ENCODE results near the gene EFHD2.
"Not testable (repeated sequence)": the region's sequence is repeated elsewhere in the genome, so short reads cannot be mapped to it uniquely, and the experiment has no call there.

DNA sequence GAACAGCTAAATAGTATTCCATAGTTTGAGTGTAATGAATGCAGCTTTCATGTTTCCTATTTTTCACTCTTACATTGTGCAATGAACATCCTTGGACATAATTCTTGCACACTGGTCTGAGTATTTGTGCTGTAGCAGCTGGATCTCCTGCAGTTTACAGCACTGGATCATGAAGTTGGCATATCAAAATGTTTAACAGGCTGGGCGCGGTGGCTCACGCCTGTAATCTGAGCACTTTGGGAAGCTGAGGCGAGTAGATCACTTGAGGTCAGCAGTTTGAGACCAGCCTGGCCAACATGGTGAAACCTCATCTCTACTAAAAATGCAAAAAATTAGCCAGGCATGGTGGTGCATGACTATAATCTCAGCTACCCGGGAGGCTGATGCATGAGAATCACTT lies 61.4 kb downstream of the EFHD2 start:
- TF ChIP-seq, protein P1, sequence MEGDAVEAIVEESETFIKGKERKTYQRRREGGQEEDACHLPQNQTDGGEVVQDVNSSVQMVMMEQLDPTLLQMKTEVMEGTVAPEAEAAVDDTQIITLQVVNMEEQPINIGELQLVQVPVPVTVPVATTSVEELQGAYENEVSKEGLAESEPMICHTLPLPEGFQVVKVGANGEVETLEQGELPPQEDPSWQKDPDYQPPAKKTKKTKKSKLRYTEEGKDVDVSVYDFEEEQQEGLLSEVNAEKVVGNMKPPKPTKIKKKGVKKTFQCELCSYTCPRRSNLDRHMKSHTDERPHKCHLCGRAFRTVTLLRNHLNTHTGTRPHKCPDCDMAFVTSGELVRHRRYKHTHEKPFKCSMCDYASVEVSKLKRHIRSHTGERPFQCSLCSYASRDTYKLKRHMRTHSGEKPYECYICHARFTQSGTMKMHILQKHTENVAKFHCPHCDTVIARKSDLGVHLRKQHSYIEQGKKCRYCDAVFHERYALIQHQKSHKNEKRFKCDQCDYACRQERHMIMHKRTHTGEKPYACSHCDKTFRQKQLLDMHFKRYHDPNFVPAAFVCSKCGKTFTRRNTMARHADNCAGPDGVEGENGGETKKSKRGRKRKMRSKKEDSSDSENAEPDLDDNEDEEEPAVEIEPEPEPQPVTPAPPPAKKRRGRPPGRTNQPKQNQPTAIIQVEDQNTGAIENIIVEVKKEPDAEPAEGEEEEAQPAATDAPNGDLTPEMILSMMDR (IDR thresholded peaks at IDR 0.05) = not testable (repeated sequence)
- not testable (repeated sequence) for TF ChIP-seq POLR2AphosphoS5 (IDR thresholded peaks at IDR 0.05; ENCODE audit: low read depth, low read length); SIN3A (IDR thresholded peaks at IDR 0.05; ENCODE audit: borderline replicate concordance, insufficient read depth, low read depth, low read length); TCF7L2 (IDR thresholded peaks at IDR 0.05; ENCODE audit: low read depth, low read length)
- TF ChIP-seq, protein P2, sequence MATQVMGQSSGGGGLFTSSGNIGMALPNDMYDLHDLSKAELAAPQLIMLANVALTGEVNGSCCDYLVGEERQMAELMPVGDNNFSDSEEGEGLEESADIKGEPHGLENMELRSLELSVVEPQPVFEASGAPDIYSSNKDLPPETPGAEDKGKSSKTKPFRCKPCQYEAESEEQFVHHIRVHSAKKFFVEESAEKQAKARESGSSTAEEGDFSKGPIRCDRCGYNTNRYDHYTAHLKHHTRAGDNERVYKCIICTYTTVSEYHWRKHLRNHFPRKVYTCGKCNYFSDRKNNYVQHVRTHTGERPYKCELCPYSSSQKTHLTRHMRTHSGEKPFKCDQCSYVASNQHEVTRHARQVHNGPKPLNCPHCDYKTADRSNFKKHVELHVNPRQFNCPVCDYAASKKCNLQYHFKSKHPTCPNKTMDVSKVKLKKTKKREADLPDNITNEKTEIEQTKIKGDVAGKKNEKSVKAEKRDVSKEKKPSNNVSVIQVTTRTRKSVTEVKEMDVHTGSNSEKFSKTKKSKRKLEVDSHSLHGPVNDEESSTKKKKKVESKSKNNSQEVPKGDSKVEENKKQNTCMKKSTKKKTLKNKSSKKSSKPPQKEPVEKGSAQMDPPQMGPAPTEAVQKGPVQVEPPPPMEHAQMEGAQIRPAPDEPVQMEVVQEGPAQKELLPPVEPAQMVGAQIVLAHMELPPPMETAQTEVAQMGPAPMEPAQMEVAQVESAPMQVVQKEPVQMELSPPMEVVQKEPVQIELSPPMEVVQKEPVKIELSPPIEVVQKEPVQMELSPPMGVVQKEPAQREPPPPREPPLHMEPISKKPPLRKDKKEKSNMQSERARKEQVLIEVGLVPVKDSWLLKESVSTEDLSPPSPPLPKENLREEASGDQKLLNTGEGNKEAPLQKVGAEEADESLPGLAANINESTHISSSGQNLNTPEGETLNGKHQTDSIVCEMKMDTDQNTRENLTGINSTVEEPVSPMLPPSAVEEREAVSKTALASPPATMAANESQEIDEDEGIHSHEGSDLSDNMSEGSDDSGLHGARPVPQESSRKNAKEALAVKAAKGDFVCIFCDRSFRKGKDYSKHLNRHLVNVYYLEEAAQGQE (IDR thresholded peaks at IDR 0.05; ENCODE audit: insufficient read depth in 1 of 2, low read depth in 2 of 2, low read length in 1 of 2) = not testable (repeated sequence)
